ENCODE data around the gene CES2. TPM values are rescaled to one million over a fixed set of nuclear protein-coding genes. Genes with fewer than 3 reads are reported as not detected.

The CES2 gene
- total RNA-seq, 2 experiments from 2014 or later: 32.9 to 33.5 TPM

GRCh38 chr16:66915041-66915440 is 20.3 kb upstream of the CES2 start:
- CTCF ChIA-PET: no interaction called here
- no peaks in the 10 kb centered on the region for H3K4me1 Mint-ChIP-seq
- H3K27ac Mint-ChIP-seq: no peak overlapping the region
- no peak for DNase-seq
- H3K36me3 Mint-ChIP-seq (ENCODE audit: low read depth): no peaks in the 10 kb centered on the region
- POLR2A ChIA-PET: no interaction called here
- peaks cover 22% of the 10 kb centered on the region for H3K27me3 Mint-ChIP-seq
- H3K9me3 Mint-ChIP-seq: no peaks in the 10 kb centered on the region
- H3K4me3 Mint-ChIP-seq: no peak overlapping the region

GRCh38 chr16:66916518-66916917 is 18.8 kb upstream of the CES2 start:
- CTCF ChIA-PET: interaction anchor here (0.8 kb wide), 1 partner anchor 364 kb away, joined by 3 read pairs; no protein-coding TSS in a partner anchor
- no peaks in the 10 kb centered on the region for H3K36me3 Mint-ChIP-seq (ENCODE audit: low read depth)
- POLR2A ChIA-PET: no interaction called here
- H3K27ac Mint-ChIP-seq: no peak overlapping the region
- H3K4me3 Mint-ChIP-seq: no peak overlapping the region
- no peaks in the 10 kb centered on the region for H3K4me1 Mint-ChIP-seq
- DNase-seq: no peak
- peaks cover 34% of the 10 kb centered on the region for H3K27me3 Mint-ChIP-seq
- no peaks in the 10 kb centered on the region for H3K9me3 Mint-ChIP-seq

DNA sequence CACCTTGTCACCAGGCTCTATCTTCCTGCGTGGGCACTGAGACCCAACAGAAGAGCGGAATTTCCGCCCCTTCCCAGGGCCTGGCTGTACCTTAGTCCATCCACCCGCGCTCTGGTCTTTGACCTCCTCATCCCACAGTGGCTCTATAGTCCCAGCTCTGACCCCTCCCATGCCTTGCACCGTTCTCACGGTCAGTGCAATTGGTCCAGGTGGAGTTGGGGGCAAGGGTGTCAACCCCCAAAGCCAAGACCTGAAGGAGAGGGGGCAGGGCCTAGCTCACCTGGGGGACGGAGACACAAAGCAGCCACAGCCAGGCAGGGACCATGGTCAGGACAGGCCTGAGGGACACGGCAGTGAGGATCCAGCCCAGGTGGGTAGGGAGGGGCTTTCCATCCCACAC is 17.6 kb upstream of the CES2 start:
- Mint-ChIP-seq H3K4me3 (no peak overlapping the region), H3K36me3 (ENCODE audit: low read depth) (no peaks in the 10 kb centered on the region), H3K4me1 (no peaks in the 10 kb centered on the region), H3K9me3 (no peaks in the 10 kb centered on the region), H3K27me3 (peaks cover 36% of the 10 kb centered on the region), H3K27ac (no peak overlapping the region)
- DNase-seq: no peak
- CTCF ChIA-PET: interaction anchor here (1.0 kb wide), 1 partner anchor 9 kb away, joined by 3 read pairs; no protein-coding TSS in a partner anchor
- POLR2A ChIA-PET: no interaction called here

GRCh38 chr16:66918355-66918754 is 17.0 kb upstream of the CES2 start:
- Mint-ChIP-seq H3K4me1 (no peaks in the 10 kb centered on the region), H3K27ac (no peak overlapping the region), H3K36me3 (ENCODE audit: low read depth) (no peaks in the 10 kb centered on the region), H3K27me3 (peaks cover 41% of the 10 kb centered on the region), H3K4me3 (no peak overlapping the region), H3K9me3 (no peaks in the 10 kb centered on the region)
- ChIA-PET CTCF (interaction anchor here (0.6 kb wide), 1 partner anchor 135 kb away, joined by 4 read pairs; no protein-coding TSS in a partner anchor), POLR2A (interaction anchor here (0.8 to 1.0 kb wide), 2 partner anchors 16 to 22 kb away, joined by 3 read pairs; partner anchors contain the start of gene CIAO2B)
- no peak for DNase-seq

DNA sequence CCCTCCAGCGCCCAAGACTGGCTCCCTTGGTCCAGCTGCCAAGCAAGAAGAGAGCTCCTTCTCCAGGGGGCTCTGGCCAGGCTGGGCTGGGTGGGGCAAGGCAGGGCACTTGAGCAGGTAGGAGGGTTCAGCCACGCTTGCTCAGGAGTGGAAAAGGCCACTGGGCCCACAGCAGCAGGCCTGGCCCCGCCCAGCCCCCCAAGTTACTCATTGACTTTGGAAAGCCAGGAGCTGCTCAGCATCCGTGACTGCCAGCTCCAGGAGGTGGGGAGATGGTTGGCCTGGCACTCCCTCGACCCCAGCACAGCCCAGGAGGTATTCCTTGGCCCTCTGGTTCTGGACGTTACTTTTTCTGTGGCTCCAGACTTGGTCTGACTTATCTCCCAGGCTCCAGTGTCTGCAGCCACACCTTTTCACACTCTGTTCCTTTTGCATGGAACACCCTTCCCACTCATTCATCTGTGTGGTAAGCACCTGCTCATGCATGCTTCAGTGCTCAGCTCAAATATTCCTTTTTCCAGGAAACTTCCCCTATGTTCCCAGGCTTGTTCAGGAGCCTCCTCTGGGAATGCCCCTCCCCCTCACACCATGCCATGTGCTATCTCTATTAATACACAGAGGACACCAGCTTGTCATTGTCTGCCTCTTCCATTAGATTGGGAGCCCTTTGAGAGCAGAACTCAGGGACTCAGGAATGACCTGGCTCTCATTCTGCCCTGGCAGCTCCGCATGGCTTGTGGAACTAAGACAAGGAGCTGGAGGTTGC is 16.3 kb upstream of the CES2 start, which contains the start of gene CDH16:
Gene CDH16 (minus strand): TSS at position 83 of the 766 bp plus-strand sequence. CDS start 820 bp downstream, outside the sequence.
- H3K4me1 Mint-ChIP-seq: peaks cover 4% of the 10 kb centered on the region
- H3K36me3 Mint-ChIP-seq (ENCODE audit: low read depth): no peaks in the 10 kb centered on the region
- CTCF ChIA-PET: interaction anchor here (0.6 kb wide), 1 partner anchor 134 kb away, joined by 4 read pairs; no protein-coding TSS in a partner anchor
- H3K4me3 Mint-ChIP-seq: no peak within 1 kb of the TSS
- H3K9me3 Mint-ChIP-seq: no peaks in the 10 kb centered on the region
- peaks cover 48% of the 10 kb centered on the region for H3K27me3 Mint-ChIP-seq
- DNase-seq: no peak
- POLR2A ChIA-PET: interaction anchor here (0.8 to 1.1 kb wide), 4 partner anchors 14 to 23 kb away, joined by 3 to 4 read pairs (median 3); partner anchors contain the start of gene CIAO2B
- no peak within 1 kb of the TSS for H3K27ac Mint-ChIP-seq

- Mint-ChIP-seq H3K4me3 (no peak overlapping the region), H3K27me3 (peaks cover 49% of the 10 kb centered on the region), H3K9me3 (no peaks in the 10 kb centered on the region), H3K36me3 (ENCODE audit: low read depth) (no peaks in the 10 kb centered on the region), H3K4me1 (peaks cover 6% of the 10 kb centered on the region), H3K27ac (no peak overlapping the region)
- DNase-seq: no peak
- ChIA-PET CTCF (interaction anchor here (1.3 kb wide), 1 partner anchor 25 kb away, joined by 3 read pairs; no protein-coding TSS in a partner anchor), POLR2A (interaction anchor here (0.8 to 1.1 kb wide), 2 partner anchors 13 to 15 kb away, joined by 3 to 4 read pairs; partner anchors contain the start of gene CIAO2B)
These were observed 15.6 kb upstream of the CES2 start for GRCh38 chr16:66919569-66920298.

GRCh38 chr16:66920299-66920590 is 15.1 kb upstream of the CES2 start:
- ChIA-PET POLR2A (interaction anchor here (1.1 kb wide), 1 partner anchor 14 kb away, joined by 4 read pairs; the partner anchor contains the start of gene CIAO2B), CTCF (interaction anchor here (1.3 to 1.8 kb wide), 2 partner anchors 25 to 53 kb away, joined by 3 to 4 read pairs; no protein-coding TSS in a partner anchor)
- peaks cover 47% of the 10 kb centered on the region for H3K27me3 Mint-ChIP-seq
- no peak overlapping the region for H3K4me3 Mint-ChIP-seq
- DNase-seq: no peak
- peaks cover 7% of the 10 kb centered on the region for H3K4me1 Mint-ChIP-seq
- H3K9me3 Mint-ChIP-seq: no peaks in the 10 kb centered on the region
- no peaks in the 10 kb centered on the region for H3K36me3 Mint-ChIP-seq (ENCODE audit: low read depth)
- H3K27ac Mint-ChIP-seq: no peak overlapping the region

DNA sequence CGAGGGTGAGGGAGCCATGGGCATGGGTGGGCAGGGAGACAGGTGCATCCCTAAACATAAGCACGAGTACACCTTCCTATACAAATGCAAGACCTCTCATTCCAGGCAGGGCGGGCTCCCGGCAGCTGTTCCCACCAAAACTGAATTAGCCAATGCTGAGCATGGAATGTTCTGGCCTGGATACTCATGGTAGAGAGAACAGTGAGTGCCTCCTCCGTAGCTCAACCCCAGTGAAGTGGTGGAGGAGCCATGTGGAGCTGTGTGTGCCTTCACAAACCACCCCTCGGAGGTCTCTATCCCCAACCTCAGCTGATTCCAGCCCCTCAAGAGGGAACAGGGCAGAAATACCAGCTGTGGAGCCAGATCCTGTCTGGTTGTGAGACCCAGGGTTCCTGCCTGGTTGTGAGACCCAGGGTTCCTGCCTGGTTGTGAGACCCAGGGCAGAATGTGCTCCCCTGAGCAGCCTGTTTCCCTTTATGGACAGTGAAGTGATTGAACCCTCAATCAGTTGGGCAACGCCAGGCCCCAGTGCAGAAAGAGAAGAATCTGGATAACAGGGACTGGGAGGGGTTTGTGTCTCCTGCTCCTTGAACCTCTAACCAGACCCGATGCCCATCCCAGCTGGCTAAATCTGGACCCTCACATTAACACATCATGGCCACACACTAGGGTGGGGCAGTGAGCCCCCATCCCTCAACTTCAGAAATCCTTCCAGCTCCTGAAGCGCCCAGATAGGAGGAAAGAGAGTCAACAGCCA is 14.2 kb upstream of the CES2 start:
- no peak overlapping the region for H3K4me3 Mint-ChIP-seq
- H3K27me3 Mint-ChIP-seq: peaks cover 53% of the 10 kb centered on the region
- POLR2A ChIA-PET: no interaction called here

DNA sequence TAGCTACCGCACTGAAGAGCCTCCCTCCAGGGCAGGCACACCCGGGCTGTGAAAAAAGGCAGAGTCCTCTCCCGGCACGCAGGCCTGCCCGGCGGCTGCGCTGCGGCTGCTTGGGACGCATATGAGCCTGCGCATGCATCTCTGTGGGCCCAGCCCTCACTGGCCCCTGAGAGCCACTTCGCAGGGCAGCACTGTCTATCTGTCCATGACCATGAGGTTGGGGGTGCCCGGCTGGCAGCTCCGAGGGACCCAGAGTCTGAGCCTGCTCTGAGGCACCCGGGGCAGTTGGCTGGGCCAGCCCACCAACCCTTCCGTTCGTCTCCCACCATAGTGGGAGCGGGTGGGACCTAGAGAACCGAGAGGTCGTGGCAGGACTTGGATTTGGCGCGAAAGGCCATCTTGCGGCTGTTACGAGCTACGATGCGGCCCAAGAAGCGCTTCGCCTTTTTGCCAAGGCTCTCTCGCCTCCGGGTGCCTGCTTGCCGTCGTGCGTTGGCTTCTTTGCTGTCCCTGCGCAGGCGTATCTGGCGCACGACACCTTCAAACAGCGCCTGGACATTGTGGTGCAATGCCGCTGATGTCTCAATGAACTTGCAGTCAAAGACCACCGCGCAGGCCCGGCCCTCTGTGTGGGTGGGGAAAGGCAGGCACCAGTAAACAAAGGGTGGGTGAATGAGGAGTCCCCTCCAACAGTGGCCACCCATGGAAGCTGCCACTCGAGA is 13.4 kb upstream of the CES2 start:
- no peaks in the 10 kb centered on the region for H3K36me3 Mint-ChIP-seq (ENCODE audit: low read depth)
- H3K4me3 Mint-ChIP-seq: no peak overlapping the region
- DNase-seq: no peak
- no peaks in the 10 kb centered on the region for H3K9me3 Mint-ChIP-seq
- H3K27me3 Mint-ChIP-seq: peaks cover 50% of the 10 kb centered on the region
- H3K27ac Mint-ChIP-seq: no peak overlapping the region
- ChIA-PET CTCF (interaction anchor here (0.6 to 1.8 kb wide), 3 partner anchors 30 to 196 kb away, joined by 4 read pairs; no protein-coding TSS in a partner anchor), POLR2A (no interaction called here)
- H3K4me1 Mint-ChIP-seq: peaks cover 14% of the 10 kb centered on the region

More for the DNA sequence above, 14.2 kb upstream of the CES2 start:
- Mint-ChIP-seq H3K9me3 (no peaks in the 10 kb centered on the region), H3K36me3 (ENCODE audit: low read depth) (no peaks in the 10 kb centered on the region), H3K27ac (no peak overlapping the region), H3K4me1 (peaks cover 14% of the 10 kb centered on the region)
- CTCF ChIA-PET: interaction anchor here (1.3 to 1.8 kb wide), 3 partner anchors 26 to 53 kb away, joined by 3 to 4 read pairs (median 4); no protein-coding TSS in a partner anchor
- no peak for DNase-seq

- POLR2A ChIA-PET: no interaction called here
- H3K9me3 Mint-ChIP-seq: no peaks in the 10 kb centered on the region
- peaks cover 50% of the 10 kb centered on the region for H3K27me3 Mint-ChIP-seq
- CTCF ChIA-PET: no interaction called here
- no peak overlapping the region for H3K4me3 Mint-ChIP-seq
- no peaks in the 10 kb centered on the region for H3K36me3 Mint-ChIP-seq (ENCODE audit: low read depth)
- no peak overlapping the region for H3K27ac Mint-ChIP-seq
- no peak for DNase-seq
- H3K4me1 Mint-ChIP-seq: peaks cover 21% of the 10 kb centered on the region
These were observed 12.0 kb upstream of the CES2 start for GRCh38 chr16:66923247-66923731.

GRCh38 chr16:66923866-66924265 is 11.4 kb upstream of the CES2 start:
- DNase-seq: no peak
- no peak overlapping the region for H3K4me3 Mint-ChIP-seq
- ChIA-PET CTCF (no interaction called here), POLR2A (no interaction called here)
- no peaks in the 10 kb centered on the region for H3K36me3 Mint-ChIP-seq (ENCODE audit: low read depth)
- no peak overlapping the region for H3K27ac Mint-ChIP-seq
- H3K4me1 Mint-ChIP-seq: peaks cover 23% of the 10 kb centered on the region
- H3K9me3 Mint-ChIP-seq: no peaks in the 10 kb centered on the region
- peaks cover 50% of the 10 kb centered on the region for H3K27me3 Mint-ChIP-seq
